Skin of body (tissue), 2 donors: Measurements from ENCODE around the gene SGK1. TPM values are rescaled to one million over a fixed set of nuclear protein-coding genes. Genes with fewer than 3 reads are reported as not detected.
"Not testable (repeated sequence)": the region's sequence is repeated elsewhere in the genome, so short reads cannot be mapped to it uniquely, and the experiment has no call there.

Experiments used
- DNase-seq: peaks from one replicate; lab custom pipeline; 2025; lab: John Stamatoyannopoulos, UW
- total RNA-seq: library from RNA; depleted of rRNA; stranded (reverse); fragments of >200 nt; gene quantifications from one replicate; pipeline ENCODE4 v1.2.3, GENCODE V29; 2014

Gene SGK1
- total RNA-seq, 1 donor from 2014 or later = 176 TPM

DNA sequence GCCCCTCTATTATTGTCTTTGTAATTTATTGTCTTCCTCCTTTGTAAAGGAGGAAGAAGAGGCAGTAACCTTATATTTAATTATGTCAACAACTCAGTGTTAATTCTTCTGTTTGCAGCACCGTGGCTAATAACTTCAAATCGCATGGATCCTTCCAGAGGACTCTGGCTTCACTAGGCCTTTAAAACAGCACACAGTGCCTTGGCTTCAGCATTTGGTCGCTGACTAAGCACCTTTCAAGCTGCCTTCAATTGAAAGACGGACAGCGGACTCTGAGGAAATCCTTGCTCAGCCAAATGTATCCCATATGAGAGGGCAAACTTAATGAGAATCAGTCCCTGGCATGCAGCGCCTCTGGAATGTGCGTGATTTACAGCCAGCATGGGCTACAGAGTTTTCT lies 64.2 kb downstream of the SGK1 start:
- DNase-seq = no peak

DNA sequence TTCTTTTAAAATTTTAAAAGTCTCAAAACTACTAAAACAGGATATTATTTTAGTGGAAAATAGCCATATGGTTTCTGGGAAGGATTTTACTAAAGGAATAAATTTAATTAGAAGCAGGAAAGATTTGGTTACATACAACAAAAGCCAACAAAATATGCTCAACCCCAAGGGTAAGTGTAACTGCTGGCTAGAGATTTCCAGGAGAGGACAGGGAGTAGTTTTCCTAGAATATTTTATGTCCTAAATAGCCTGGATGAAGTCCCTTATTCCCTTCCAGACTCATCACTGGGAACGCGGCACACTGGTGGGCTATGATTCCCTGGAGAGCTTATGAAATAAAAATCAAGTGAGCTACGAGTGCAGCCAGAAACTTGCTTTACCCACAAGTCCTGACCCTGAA lies 66.6 kb downstream of the SGK1 start:
- DNase-seq = no peak

DNA sequence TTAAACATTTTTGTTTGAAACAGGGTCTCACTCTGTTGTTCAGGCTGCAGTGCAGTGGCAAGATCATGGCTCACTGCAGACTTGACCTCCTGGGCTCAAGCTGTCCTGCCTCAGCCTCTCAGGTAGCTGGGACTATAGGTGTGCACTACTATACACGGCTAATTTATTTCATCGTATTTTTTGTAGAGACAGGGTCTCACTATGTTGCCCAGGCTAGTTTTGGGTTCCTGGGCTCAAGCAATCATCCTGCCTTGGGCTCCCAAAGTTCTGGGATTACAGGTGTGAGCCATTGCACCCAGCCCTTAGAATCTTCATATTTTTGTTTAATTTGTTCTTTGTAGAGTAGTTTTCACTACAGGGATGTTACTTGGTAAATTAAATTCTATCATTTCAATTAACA lies 67.1 kb downstream of the SGK1 start:
- DNase-seq = no peak

DNA sequence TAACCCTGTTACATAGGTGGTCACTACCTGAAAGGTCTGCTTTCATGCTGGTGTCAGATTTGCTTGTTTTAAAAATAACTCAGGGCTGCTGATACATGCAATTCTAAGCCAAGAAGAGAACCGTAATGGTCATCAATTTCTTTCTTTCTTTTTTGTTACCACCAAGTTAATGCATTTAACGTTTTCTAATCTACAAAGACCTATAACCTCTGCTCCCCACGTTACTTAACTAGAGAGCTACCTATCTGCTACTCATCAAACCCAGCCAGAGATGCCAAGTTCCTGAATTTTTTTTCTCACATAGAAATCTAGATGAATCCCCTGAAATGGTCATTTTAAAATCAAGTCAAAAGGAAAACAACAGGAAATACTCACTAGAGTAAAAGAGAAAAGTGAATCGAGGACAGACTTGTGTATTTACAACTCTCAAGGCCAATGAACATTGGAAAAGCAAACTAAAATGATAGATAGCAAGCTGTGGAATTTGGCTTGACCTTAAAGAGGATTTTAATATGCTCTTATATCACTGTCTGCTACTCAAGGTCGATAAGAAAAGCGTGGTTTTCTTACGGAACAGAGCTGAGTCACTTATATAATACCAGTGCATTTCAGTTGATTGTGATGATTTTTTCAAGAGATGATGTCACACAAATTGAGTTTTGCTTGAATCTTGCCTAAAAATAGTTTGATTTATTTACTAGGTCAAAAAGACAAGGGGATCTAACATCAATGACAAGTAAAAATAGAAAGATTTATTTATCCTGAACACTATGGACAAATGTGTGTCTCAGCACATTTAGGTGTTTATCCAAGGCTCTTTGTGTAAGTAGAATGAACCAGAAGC lies 67.9 kb downstream of the SGK1 start:
- DNase-seq = no peak

DNA sequence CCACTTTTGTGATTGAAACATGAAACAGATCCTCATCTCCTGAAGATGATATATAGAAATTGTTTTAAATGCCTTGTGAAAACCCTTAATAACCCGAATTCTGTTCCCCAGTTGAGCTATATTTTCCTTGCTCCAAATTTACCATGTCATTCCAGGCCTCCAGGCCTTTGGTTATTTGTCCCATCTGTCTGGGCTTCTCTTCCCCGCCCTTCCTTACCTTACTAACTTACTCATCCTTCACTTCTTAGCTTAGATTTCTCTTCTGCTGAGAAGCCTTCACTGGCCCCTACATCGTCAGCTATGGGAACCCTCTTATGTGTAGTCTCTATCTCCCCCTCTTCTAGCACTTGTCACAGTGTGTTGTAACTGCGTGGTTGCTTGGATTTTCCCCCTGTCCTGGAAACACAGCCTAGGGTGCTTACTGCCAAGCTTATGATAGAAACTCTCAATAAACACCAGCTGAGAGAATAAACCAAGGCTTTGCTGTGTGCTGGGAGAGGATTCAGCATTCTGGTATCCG lies 68.6 kb downstream of the SGK1 start:
- no peak for DNase-seq

DNA sequence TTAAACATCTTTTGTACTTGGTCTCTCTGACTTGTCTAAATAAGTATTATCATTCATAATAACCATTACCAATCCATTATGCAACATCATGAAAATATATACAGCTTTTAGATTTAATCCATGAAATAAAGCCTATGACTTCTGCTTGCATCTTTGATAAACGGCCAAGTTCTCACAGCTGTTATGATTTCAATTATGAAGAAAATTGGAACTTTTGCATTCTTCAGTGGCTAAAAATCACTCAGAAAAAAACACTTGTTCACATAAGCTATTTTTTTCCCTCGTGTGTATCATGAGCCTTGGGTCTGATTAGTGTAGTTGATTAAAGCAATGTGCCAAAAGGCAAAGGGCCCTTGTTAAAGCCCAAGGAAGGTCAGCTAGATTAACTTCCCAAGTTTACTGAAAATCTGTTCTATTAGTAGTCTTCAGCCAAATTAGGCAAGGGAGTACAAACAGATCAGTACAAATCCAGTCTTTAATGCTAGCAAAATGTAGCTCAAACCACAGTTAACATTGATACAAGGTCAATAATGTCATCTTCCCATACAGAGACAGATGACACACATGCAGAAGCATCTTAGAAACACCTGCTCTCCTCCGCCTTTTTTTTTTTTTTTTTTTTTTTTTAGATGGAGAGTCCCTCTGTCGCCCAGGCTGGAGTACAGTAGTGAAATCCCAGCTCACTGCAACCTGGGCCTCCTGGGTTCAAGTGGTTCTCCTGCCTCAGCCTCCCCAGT lies 69.9 kb downstream of the SGK1 start:
- DNase-seq = no peak

DNA sequence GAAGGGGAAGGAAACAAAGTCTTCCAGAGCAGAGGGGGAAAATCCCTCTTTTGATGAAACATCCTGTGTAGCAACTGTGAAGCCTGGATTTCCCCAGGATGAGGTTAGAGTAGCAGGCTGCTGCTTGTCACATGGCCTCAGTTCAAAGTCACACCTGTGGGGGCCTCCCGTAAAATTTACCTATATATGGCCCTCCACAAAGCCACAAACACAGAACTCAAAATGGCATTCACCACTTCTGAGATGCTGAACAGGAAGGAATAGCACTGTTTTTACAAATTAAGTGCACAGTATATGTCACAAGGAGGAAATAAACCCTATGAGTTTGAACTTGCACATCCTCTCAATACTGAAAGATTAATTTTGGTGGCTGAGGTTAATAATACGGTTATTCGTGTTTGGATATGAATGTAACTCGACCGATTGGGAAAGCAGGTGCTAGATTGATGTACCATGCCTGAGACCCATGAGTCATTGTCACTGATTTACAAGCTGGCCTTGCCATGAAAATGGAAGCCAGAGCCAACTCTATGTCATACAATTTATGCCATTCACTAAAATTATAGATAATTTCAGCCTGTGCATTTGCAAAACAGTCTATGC lies 70.6 kb downstream of the SGK1 start:
- DNase-seq = no peak

DNA sequence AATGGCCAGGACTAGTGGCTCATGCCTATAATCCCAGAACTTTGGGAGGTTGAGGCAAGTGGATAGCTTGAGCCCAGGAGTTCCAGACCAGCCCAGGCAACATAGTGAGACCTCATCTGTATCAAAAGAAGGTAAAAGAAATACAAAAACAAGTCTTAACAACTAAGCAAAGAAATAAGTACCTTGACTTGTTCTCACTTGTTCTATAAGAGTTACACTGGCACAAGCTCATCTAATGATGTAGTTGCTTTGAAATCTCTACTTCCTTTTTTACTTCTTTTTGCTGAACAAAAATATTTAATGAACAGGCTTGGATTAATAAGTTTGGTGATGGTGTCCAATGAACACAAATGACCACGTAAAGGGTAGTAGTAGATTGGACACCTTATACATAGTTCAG lies 72.2 kb downstream of the SGK1 start:
- DNase-seq = no peak

DNA sequence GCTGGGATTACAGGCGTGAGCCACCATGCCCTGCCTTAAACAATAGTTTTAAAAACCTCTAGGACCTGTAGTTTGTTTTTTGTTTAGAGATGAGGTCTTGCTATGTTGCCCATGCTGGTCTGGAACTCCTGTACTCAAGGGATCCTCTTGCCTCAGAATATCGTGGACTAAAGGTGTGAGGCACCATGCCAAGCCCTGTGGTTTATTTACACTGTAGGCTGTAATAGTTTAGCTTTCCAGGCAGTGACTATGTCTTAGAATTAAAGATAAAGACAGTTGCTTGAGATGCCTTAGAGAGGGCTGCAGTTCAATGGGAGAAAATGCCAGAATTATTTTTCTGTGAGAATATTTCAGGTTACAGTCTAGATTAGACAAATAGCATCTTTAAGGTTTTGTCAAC lies 72.9 kb downstream of the SGK1 start:
- DNase-seq = no peak

DNA sequence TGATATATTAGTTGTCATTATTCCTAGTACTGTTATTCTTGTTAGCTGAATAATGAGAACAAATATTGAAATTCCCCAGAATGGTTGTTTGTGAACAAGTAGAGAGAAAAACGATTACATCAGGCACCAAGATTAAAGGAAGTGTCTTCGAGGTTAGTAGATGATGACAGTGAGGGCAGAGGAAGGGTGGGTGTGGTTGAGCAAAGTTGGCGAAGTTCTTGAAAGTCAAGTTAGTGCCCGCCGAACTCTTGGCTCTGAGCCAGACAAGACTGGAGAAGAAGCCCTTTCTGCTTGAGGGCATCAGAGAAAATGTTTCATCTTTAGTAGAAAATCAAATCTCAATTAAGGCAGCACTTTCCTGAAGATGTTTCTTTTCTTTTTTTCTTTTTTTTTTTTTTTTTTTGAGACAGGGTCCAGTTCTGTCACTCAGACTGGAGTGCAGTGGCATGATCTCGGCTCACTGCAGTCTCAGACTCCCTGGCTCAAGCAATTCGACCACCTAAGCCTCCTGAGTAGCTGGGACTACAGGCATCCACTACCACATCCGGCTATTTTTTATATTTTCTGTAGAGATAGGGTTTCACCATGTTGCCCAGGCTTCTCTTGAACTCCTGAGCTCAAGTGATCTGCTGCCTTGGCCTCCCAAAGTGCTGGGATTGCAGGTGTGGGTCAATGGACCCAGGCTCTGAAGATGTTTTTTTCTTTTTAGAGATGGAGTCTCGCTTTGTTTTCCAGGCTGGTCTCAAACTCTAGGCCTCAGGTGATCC lies 77.1 kb downstream of the SGK1 start:
- DNase-seq = no peak

DNA sequence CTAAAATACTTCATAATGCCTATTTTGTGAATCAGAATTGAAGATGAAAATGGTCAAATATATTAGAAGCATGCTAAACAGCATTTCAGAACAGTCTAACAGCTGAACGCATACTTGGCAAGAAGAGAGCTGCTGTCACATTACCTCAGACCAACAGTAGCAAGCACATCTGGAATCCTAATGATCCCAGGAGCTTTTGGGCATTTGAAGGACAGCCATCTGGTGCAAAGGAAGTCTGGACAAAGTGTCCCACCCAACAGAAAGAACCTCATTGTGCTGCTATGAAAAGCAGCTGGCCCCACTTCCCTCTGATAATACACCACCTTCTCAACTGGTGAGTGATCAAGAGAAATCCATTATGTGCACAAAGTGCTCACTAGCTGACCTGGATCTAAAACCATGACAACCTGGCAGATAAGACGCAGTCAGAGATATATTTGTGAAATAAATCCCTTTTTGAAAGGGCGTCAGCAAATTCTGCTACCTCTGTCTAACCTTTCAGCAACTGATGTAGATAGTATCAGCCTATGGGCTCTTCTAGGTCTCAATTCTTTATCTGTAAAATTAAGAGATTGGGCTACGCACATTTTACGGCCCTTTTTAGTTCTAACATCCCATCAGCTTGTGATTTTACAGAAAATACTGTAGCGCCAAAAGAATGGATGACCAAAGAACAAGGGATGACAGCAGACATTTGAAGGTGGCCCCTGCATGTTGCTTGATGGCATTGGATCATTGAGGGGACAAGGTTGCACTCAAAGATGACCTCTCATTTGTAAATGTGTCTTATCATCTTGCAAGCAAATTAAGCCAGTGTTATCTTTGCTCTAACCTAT lies 78.7 kb downstream of the SGK1 start:
- peak; percentile 41 for DNase-seq

DNA sequence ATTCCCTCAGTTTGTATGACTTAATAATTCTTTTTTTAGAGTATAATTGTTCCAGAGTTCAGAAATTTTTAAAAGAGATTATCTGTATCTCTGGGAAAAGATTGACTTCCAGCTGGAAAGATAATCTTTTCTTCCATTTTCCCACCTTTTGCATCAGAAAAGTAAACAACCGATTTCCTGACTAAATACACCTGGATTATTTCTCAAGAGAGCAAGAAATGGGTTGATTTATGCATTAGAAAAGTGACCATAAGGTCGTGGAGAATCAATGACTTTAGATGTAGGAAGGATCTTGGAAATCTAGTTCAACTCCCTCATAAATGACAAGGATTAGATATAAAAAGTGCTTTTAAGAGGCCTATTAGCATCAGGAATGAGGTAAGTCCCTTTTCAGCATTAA lies 79.9 kb downstream of the SGK1 start:
- no peak for DNase-seq

DNA sequence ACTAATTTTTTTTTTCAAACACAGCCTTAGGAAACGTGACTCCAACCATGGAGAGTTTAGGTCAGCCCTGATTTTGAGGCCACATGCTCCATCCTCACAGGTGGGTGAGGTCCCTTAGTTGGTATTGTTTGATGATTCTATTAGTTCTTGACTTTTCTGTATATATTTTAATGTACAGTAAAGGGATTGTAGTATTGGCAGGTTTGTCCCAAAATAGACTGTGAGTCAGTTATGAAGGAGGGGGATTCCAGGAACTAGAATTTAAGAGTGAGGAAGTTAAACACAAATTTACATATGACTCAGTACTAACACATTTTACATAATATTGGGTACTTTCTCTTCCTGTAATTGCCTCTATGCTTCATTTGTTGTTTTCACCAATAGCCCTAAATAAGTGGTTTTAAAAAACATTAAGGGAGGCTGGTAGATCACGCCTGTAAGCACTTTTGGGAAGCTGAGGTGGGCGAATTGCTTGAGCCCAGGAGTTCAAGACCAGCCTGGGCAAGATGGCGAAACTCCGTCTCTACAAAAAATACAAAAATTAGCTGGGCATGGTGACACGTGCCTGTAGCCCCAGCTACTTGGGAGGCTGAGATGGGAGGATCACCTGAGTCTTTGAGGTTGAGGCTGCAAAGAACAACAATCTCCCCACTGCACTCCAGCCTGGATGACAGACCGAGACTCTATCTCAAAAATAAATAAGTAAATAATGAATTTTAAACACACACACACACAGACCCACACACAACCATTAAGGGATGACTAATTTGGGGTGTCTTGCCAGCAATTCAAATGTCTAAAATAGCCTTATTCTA lies 81.8 kb downstream of the SGK1 start:
- DNase-seq = no peak

DNA sequence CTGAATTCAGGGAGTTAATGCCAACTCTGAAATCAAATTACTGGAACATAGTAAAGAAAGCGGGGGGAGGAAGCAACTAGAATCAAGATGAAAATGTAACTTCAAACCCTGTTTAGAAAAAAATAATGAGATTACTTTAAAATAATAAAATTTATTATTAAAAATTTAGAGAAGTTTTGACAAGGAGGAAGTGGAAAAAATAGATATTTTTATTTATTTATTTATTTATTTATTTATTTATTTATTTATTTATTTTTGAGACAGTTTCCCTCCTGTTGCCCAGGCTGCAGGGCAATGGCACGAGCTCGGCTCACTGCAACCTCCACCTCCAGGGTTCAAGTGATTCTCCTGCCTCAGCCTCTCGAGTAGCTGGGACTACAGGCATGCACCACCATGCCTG lies 82.6 kb downstream of the SGK1 start:
- DNase-seq = not testable (repeated sequence)

DNA sequence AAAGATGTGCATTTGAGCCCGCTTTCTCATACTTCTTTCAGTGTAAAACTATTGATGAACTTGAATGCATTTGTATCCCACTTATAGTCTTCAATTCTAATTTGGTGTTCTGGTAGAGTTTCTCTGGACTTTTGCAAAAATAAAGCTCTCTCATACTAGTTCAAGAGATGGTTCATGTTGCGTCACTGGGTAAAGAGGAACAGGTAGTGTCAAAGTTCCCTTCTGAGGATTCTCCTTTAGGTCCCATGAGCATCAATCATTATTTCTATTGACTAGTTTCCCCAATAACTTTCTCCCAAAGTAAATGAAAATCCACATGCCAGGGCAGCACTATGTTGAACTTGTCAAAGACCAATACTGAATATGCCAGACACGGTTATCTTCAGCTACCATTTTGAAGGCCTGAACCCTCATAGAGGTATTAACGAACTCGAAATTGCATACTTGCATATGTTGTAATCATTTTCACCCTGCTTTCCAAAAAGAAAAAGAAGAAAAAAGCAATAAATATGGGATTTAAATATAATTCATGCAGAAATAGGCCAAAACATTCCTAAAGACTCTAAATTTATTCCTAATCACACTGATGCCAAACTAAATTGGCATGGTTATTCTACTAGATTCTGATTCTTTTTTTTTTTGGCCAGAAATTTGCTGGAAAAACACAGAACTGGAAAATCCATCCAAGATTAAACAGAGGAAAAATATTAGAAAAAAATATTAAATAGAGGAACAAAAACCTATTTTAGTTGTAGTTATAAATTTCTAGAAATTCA lies 84.5 kb downstream of the SGK1 start:
- DNase-seq = no peak

DNA sequence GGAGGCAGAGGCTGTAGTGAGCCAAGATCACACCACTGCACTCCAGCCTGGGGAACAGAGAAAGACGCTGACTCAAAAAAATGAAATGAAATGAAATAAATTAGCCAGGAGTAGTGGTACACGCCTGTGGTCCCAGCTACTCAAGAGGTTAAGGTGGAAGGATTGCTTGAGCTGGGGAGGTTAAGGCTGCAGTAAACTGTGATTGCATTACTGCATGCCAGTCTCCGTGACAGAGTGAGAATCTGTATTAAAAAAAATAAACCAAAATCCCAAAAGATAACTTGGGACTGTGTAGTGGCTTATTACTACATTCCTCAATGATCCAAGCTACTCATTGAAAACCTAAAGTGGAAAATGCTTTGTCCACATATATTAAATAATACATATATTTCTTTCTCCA lies 87.0 kb downstream of the SGK1 start:
- no peak for DNase-seq

DNA sequence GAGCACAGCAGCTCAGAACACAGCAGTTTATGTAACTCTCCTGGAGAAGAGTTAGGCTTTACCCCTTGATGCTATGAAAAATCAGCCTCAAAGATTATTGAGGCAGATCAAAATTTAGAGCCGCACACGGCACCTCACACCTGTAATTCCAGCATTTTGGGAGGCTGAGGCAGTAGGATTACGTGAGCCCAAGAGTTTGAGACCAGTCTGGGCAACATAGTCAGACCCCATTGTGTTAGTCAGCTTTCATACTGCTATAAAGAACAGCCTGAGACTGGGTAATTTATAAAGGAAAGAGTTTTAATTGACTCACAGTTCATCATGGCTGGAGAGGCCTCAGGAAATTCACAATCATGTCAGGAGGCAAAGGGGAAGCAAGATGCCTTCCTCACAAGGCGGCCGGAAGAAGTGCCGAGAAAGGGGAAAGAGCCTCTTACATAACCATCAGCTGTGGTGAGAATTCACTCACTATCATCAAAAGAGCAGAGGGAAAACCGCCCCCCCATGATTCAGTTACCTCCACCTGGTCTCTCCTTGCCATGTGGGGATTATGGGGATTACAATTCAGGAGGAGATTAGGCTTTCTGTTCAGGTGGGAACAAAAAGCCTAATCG lies 87.7 kb downstream of the SGK1 start:
- DNase-seq = no peak

DNA sequence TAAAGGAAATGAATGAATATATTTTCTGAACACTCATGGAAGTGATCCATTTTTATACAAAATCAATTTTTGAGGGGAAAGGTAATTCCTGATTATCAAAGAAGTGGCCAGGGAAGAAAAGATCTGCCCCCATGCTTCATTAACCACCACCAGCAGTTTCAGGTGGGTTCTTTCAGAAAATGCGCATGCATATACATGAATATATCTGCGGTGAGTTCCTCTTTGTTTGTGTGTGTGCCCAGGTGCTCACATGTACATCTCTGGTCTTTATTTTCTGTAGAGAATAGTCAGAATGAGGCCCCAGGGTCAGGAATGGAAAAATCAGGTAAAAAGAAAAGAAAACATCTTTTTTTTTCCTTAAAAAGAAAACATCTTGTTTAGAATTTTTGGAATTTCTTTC lies 88.4 kb downstream of the SGK1 start:
- DNase-seq = no peak
